DOHH2 (cell line): ENCODE results near the gene KRT6C.

ENCODE experiments used
- H3F3A ChIP-seq: fragments of 200-600 bp; sonication (generic), shearing (Covaris generic); 2 replicates; pipeline ENCODE4 v1.6.0; 2016; ENCODE audit warnings: antibody characterized with exemption, mild to moderate bottlenecking; ENCODE audit not compliant: control insufficient read depth, insufficient read depth
- H3K27ac ChIP-seq: fragments of 200-600 bp; sonication (generic); 2 replicates; pipeline ENCODE4 v1.5.1; 2014; ENCODE audit warnings: low read depth, mild to moderate bottlenecking, low read length, moderate library complexity
- H3K27me3 ChIP-seq: fragments of 200-600 bp; sonication (generic); 2 replicates; pipeline ENCODE4 v1.6.1; 2014; ENCODE audit warnings: mild to moderate bottlenecking, low read length, mixed read lengths; ENCODE audit not compliant: control insufficient read depth
- H3K36me3 ChIP-seq: fragments of 200-600 bp; sonication (generic); 2 replicates; pipeline ENCODE4 v1.6.1; 2014; ENCODE audit warnings: mild to moderate bottlenecking, low read length, moderate library complexity, mixed read lengths; ENCODE audit not compliant: control insufficient read depth
- H3K4me1 ChIP-seq: fragments of 200-600 bp; sonication (generic); 2 replicates; pipeline ENCODE4 v1.6.1; 2014; ENCODE audit warnings: mild to moderate bottlenecking, low read length, mixed read lengths; ENCODE audit not compliant: control insufficient read depth
- H3K4me2 ChIP-seq: fragments of 200-600 bp; sonication (generic); 2 replicates; pipeline ENCODE4 v1.6.0; 2014; ENCODE audit warnings: mild to moderate bottlenecking, low read length, moderate library complexity
- H3K4me3 ChIP-seq: fragments of 200-600 bp; sonication (generic); 2 replicates; pipeline ENCODE4 v1.5.1; 2014; ENCODE audit warnings: mild to moderate bottlenecking, low read length, mixed read lengths
- H3K79me2 ChIP-seq: fragments of 200-600 bp; sonication (generic); 2 replicates; pipeline ENCODE4 v1.6.1; 2014; ENCODE audit warnings: mild to moderate bottlenecking, low read length, mixed read lengths; ENCODE audit not compliant: control insufficient read depth
- H3K9me2 ChIP-seq: fragments of 200-600 bp; sonication (generic); replicated peaks from 2 replicates; pipeline ENCODE4 v1.6.1; 2014; ENCODE audit warnings: mild to moderate bottlenecking, low read length, mixed read lengths; ENCODE audit not compliant: control insufficient read depth
- H3K9me3 ChIP-seq: fragments of 200-600 bp; sonication (generic); 2 replicates; pipeline ENCODE4 v1.6.1; 2014; ENCODE audit warnings: antibody characterized with exemption, low read length, mixed read lengths; ENCODE audit not compliant: control insufficient read depth, insufficient read depth
- H4K20me1 ChIP-seq: fragments of 200-600 bp; sonication (generic); 2 replicates; pipeline ENCODE4 v1.6.0; 2014; ENCODE audit warnings: low read depth, mild to moderate bottlenecking, antibody characterized with exemption, low read length, moderate library complexity; ENCODE audit not compliant: control insufficient read depth, insufficient read depth
- CTCF ChIP-seq: fragments of 200-600 bp; sonication (generic); IDR thresholded peaks from one replicate; pipeline ENCODE4 v1.5.1; 2014; ENCODE audit warnings: antibody characterized with exemption, mild to moderate bottlenecking, low read depth, low read length; ENCODE audit not compliant: poor library complexity, severe bottlenecking
- EZH2phosphoT487 ChIP-seq: fragments of 200-600 bp; sonication (generic); IDR thresholded peaks from 2 replicates; pipeline ENCODE4 v1.6.1; 2017; ENCODE audit warnings: borderline replicate concordance, mild to moderate bottlenecking, antibody characterized with exemption, low read length, moderate library complexity, mixed read lengths

Gene KRT6C

GRCh38 chr12:52473768-52474167, at the start of gene KRT6C:
TSS of gene KRT6C (minus strand) at chr12:52473805. CDS start at chr12:52473737, 68 bp downstream.
- no peak for TF ChIP-seq EZH2phosphoT487
- TF ChIP-seq CTCF: no peak
- Histone ChIP-seq H3K4me1 (no peaks in the 10 kb centered on the region), H3K79me2 (no peaks in the 10 kb centered on the region), H3K4me2 (no peak within 1 kb of the TSS), H3K9me2 (no peaks in the 10 kb centered on the region), H3K27me3 (no peaks in the 10 kb centered on the region), H3F3A (no peaks in the 10 kb centered on the region), H3K4me3 (no peak within 1 kb of the TSS), H4K20me1 (no peaks in the 10 kb centered on the region), H3K27ac (no peak within 1 kb of the TSS), H3K9me3 (no peaks in the 10 kb centered on the region), H3K36me3 (no peaks in the 10 kb centered on the region)

- no peaks in the 10 kb centered on the region for H3K4me1 ChIP-seq
- no peaks in the 10 kb centered on the region for H3F3A ChIP-seq
- H3K4me3 ChIP-seq: no peak overlapping the region
- H3K27me3 ChIP-seq: no peaks in the 10 kb centered on the region
- 0 out of 2 replicates have a peak, but pooled peaks cover 3% of the 10 kb centered on the region for H4K20me1 ChIP-seq
- TF ChIP-seq EZH2phosphoT487 (no peak), CTCF (no peak)
- H3K9me3 ChIP-seq: no peaks in the 10 kb centered on the region
- no peak overlapping the region for H3K4me2 ChIP-seq
- H3K79me2 ChIP-seq: no peaks in the 10 kb centered on the region
- no peaks in the 10 kb centered on the region for H3K36me3 ChIP-seq
- H3K27ac ChIP-seq: no peak overlapping the region
- no peaks in the 10 kb centered on the region for H3K9me2 ChIP-seq
Observed at GRCh38 chr12:52522346-52523011, 48.9 kb upstream of the KRT6C start.

- H3K4me2 ChIP-seq: no peak overlapping the region
- no peak overlapping the region for H3K27ac ChIP-seq
Observed at GRCh38 chr12:52521568-52522266, 48.1 kb upstream of the KRT6C start.

More at GRCh38 chr12:52521568-52522266, 48.1 kb upstream of the KRT6C start:
- 0 out of 2 replicates have a peak, but pooled peaks cover 3% of the 10 kb centered on the region for H4K20me1 ChIP-seq
- no peaks in the 10 kb centered on the region for H3K9me3 ChIP-seq
- H3K9me2 ChIP-seq: no peaks in the 10 kb centered on the region
- H3K4me1 ChIP-seq: no peaks in the 10 kb centered on the region
- H3F3A ChIP-seq: no peaks in the 10 kb centered on the region
- no peaks in the 10 kb centered on the region for H3K27me3 ChIP-seq
- no peak overlapping the region for H3K4me3 ChIP-seq
- H3K79me2 ChIP-seq: no peaks in the 10 kb centered on the region
- TF ChIP-seq CTCF: no peak
- H3K36me3 ChIP-seq: no peaks in the 10 kb centered on the region
